HepG2 (cell line): ENCODE results near the gene ZIC2. TPM values are rescaled to one million over a fixed set of nuclear protein-coding genes. Genes with fewer than 3 reads are reported as not detected.

Source experiments
- ATAC-seq: fragments of 200-7000 bp; cut with Tn5 transposase; 3 replicates; pipeline ENCODE4 v1.9.1; 2020; ENCODE audit warnings: mild to moderate bottlenecking, moderate library complexity
- BruUV-seq: library from RNA; stranded (reverse); fragments of 400-500 nt; replicated peaks from 2 replicates; lab custom pipeline; 2021; lab: Mats Ljungman, UMichigan
- CTCF ChIA-PET: fragments of 300-600 bp; formaldehyde crosslinking; extraction: SDS; loops from one replicate; lab custom pipeline; 2021; ENCODE audit warnings: low total read pairs, inconsistent platforms, low intra/inter-chr PET ratio; lab: Yijun Ruan, JAX
- POLR2A ChIA-PET: fragments of 350-600 bp; sonication (Branson Sonifier 250); formaldehyde crosslinking; loops from one replicate; lab custom pipeline; 2020; ENCODE audit warnings: antibody characterized with exemption, inconsistent platforms; lab: Yijun Ruan, JAX
- DNase-seq: peaks from one replicate; pipeline ENCODE4 v3.0.0-alpha.2; 2015; ENCODE audit warnings: low spot score
- FAIRE-seq: peaks from 3 replicates; lab custom pipeline; 2011; peaks lifted over from hg19 to GRCh38; lab: Jason Lieb, UNC
- H2AFZ ChIP-seq: one replicate; pipeline ENCODE4 v1.6.1; 2011; ENCODE audit warnings: low read length, inconsistent platforms
- H3K27ac ChIP-seq: fragments of 300-600 bp; 3 replicates; pipeline ENCODE4 v1.8.0; 2011; ENCODE audit warnings: mixed run types, mild to moderate bottlenecking, mixed read lengths, low read length, inconsistent platforms; ENCODE audit not compliant: insufficient read depth; ENCODE audit errors: extremely low read length
- H3K27me3 ChIP-seq, 2 experiments: fragments of 200-600 bp in 1 of 2; 2 replicates in 1 of 2; 3 replicates in 1 of 2; pipeline versions ENCODE4 v1.6.0 to v1.8.0; 2011; ENCODE audit warnings: low read length in 2 of 2, mild to moderate bottlenecking in 2 of 2, moderate library complexity in 2 of 2, inconsistent platforms in 1 of 2; ENCODE audit not compliant: insufficient read depth in 2 of 2, control insufficient read depth in 1 of 2
- H3K36me3 ChIP-seq, 2 experiments: fragments of 200-600 bp in 1 of 2; replicated peaks in 1 of 2; 2 replicates in 1 of 2; 3 replicates in 1 of 2; pipeline versions ENCODE4 v1.5.1 to v1.8.0; 2011; ENCODE audit warnings: low read length in 2 of 2, inconsistent platforms in 1 of 2; ENCODE audit not compliant: insufficient read depth in 2 of 2, control insufficient read depth in 1 of 2
- H3K4me1 ChIP-seq: 2 replicates; pipeline ENCODE4 v1.5.1; 2012; ENCODE audit warnings: low read length, inconsistent platforms; ENCODE audit not compliant: insufficient read depth
- H3K4me2 ChIP-seq: 2 replicates; pipeline ENCODE4 v1.6.0; 2011; ENCODE audit warnings: low read depth, low read length, inconsistent platforms
- H3K4me3 ChIP-seq, 3 experiments: fragments of 200-600 bp in 1 of 3; sonication (generic), shearing (Covaris generic) in 1 of 3; replicated peaks in 1 of 3; 2 replicates each; pipeline ENCODE4 v1.5.1; 2011 to 2016; ENCODE audit warnings: low read length in 3 of 3, inconsistent platforms in 2 of 3, low read depth in 2 of 3, mild to moderate bottlenecking in 2 of 3, control low read depth in 1 of 3, mixed read lengths in 1 of 3; ENCODE audit not compliant: insufficient read depth in 1 of 3
- H3K79me2 ChIP-seq: one replicate; pipeline ENCODE4 v1.6.1; 2011; ENCODE audit warnings: low read length, inconsistent platforms; ENCODE audit not compliant: insufficient read depth
- H3K9ac ChIP-seq: 2 replicates; pipeline ENCODE4 v1.6.0; 2011; ENCODE audit warnings: mild to moderate bottlenecking, low read depth, low read length, inconsistent platforms; ENCODE audit not compliant: insufficient read depth
- H3K9me3 ChIP-seq: 2 replicates; pipeline ENCODE4 v1.5.1; 2012; ENCODE audit warnings: mild to moderate bottlenecking, low read length
- H4K20me1 ChIP-seq: 2 replicates; pipeline ENCODE4 v1.6.0; 2011; ENCODE audit warnings: inconsistent platforms, mild to moderate bottlenecking, low read length, moderate library complexity; ENCODE audit not compliant: insufficient read depth
- CEBPB ChIP-seq: IDR thresholded peaks from 2 replicates; pipeline ENCODE4 v1.6.1; 2011; ENCODE audit warnings: low read depth, low read length, improper control_type of control experiment, borderline replicate concordance
- CTCF ChIP-seq: sonication (generic); formaldehyde crosslinking; IDR thresholded peaks from 2 replicates; pipeline ENCODE4 v1.5.0; 2020; ENCODE audit warnings: mild to moderate bottlenecking, missing genetic modification reagents, moderate library complexity
- FOXO4 ChIP-seq: sonication (generic); formaldehyde crosslinking; conservative IDR thresholded peaks from 2 replicates; pipeline ENCODE4 v1.8.1; 2023; ENCODE audit warnings: missing genetic modification reagents
- KLF13 ChIP-seq: sonication (generic); formaldehyde crosslinking; IDR thresholded peaks from 2 replicates; pipeline ENCODE4 v1.4.0; 2020; ENCODE audit warnings: mild to moderate bottlenecking, missing genetic modification reagents
- ZFAT ChIP-seq: sonication (generic); formaldehyde crosslinking; conservative IDR thresholded peaks from 2 replicates; pipeline ENCODE4 v1.8.1; 2023; ENCODE audit warnings: missing genetic modification reagents, inconsistent platforms
- ZFY ChIP-seq: sonication (generic); formaldehyde crosslinking; IDR thresholded peaks from 2 replicates; pipeline ENCODE4 v1.4.0; 2020; ENCODE audit warnings: missing genetic modification reagents
- ZNF709 ChIP-seq: sonication (generic); formaldehyde crosslinking; IDR thresholded peaks from 2 replicates; pipeline ENCODE4 v1.5.0; 2020; ENCODE audit warnings: mild to moderate bottlenecking, missing genetic modification reagents
- WGBS: methylation state at CpG from one replicate; pipeline ENCODE4 v1.1.6; 2017; ENCODE audit warnings: low lambda C conversion rate; 5-methylcytosine and 5-hydroxymethylcytosine counted together
- in situ Hi-C: cut with HindIII; loops from 2 replicates; pipeline ENCODE4 v1.10.0; 2017; ENCODE audit warnings: low pct_unique_long_range_greater_than_20kb; ENCODE audit not compliant: extremely low pct_ligation_motif_present
- intact Hi-C: fragments of 100-400 bp; cut with micrococcal nuclease; formaldehyde crosslinking; loops from one replicate; pipeline ENCODE4 v1.10.0; 2022; ENCODE audit not compliant: unreplicated experiment
- polyA plus RNA-seq, 8 experiments: library from polyadenylated mRNA; depleted of rRNA in 3 of 8; stranded (reverse) in 7 of 8; unstranded in 1 of 8; fragments of >200 nt; fragmentation: Illumina TruSeq in 4 of 8; extraction: Trizol in 4 of 8; gene quantifications; 2 replicates each; pipeline versions ENCODE4 v1.2.1 to v1.2.3, GENCODE V29; 2011 to 2016; ENCODE audit warnings: low read depth in 4 of 8, missing spikeins in 1 of 8, mixed read lengths in 1 of 8; ENCODE audit not compliant: insufficient read depth in 1 of 8
- total RNA-seq, 5 experiments: library from RNA; depleted of rRNA; stranded (reverse); fragments of >200 nt; fragmentation: Illumina TruSeq; extraction: Trizol; gene quantifications; 2 replicates each; pipeline ENCODE4 v1.2.3, GENCODE V29; 2016; ENCODE audit warnings: low read depth in 1 of 5

The ZIC2 gene
- total and polyA plus RNA-seq, 2 of the 13 experiments (the other 11 are each of a cell fraction or from before 2014, with no cell fraction given), result 0.13 TPM; not detected in 1

GRCh38 chr13:99932912-99933311 is 48.7 kb upstream of the ZIC2 start:
- Histone ChIP-seq H3K9ac (no peak overlapping the region), H3K36me3 (no peaks in the 10 kb centered on the region), H3K4me2 (no peak overlapping the region), H3K27ac (no peak overlapping the region), H3K79me2 (no peaks in the 10 kb centered on the region), H3K4me1 (peaks cover 16% of the 10 kb centered on the region; the same call in 1 of the 2 replicates), H4K20me1 (no peaks in the 10 kb centered on the region), H3K27me3 (peaks cover 2 to 4% of the 10 kb centered on the region in 2 experiments; a peak in 3 of 5 replicates), H3K9me3 (no peaks in the 10 kb centered on the region), H3K4me3 (no peak overlapping the region), H2AFZ (no peak overlapping the region)
- ATAC-seq (no peak), FAIRE-seq (no peak), DNase-seq (no peak)
- ChIA-PET CTCF (no interaction called here), POLR2A (no interaction called here)
- in situ Hi-C loops (no loop called here), intact Hi-C loops (no loop called here)
- TF ChIP-seq CEBPB, result peak; percentile 67
- TF ChIP-seq KLF13, result no peak
- WGBS, result 53% methylated on average over 5 of the region's 5 CpGs
- BruUV-seq, result no TSS peak

GRCh38 chr13:99935772-99936171 is 45.8 kb upstream of the ZIC2 start:
- no peaks in the 10 kb centered on the region for H3K9me3 ChIP-seq
- FAIRE-seq (no peak), DNase-seq (no peak), ATAC-seq (no peak)
- TF ChIP-seq FOXO4 (CRISPR knock-in tag) (no peak), ZFAT (CRISPR knock-in tag) (no peak), CTCF (CRISPR knock-in tag) (peak; percentile 40; the same call in 1 of the 2 replicates), ZNF709 (CRISPR knock-in tag) (no peak), ZFY (CRISPR knock-in tag) (no peak)
- H3K36me3 ChIP-seq, result no peaks in the 10 kb centered on the region
- no peaks in the 10 kb centered on the region for H3K79me2 ChIP-seq
- peaks cover 26% of the 10 kb centered on the region for H3K4me1 ChIP-seq
- ChIA-PET CTCF (no interaction called here), POLR2A (no interaction called here)
- BruUV-seq, result no TSS peak
- peaks cover 0 to 3% of the 10 kb centered on the region in 2 experiments; a peak in 2 of 5 replicates for H3K27me3 ChIP-seq
- H3K9ac ChIP-seq, result no peak overlapping the region
- in situ Hi-C loops, result no loop called here
- H4K20me1 ChIP-seq, result no peaks in the 10 kb centered on the region
- 100% methylated on average over 1 of the region's 2 CpGs for WGBS
- H3K4me3 ChIP-seq, result no peak overlapping the region
- no peak overlapping the region for H3K4me2 ChIP-seq
- intact Hi-C loops, result no loop called here
- no peak overlapping the region for H2AFZ ChIP-seq
- no peak overlapping the region for H3K27ac ChIP-seq
